Dedifferentiated amniotic fluid mesenchymal stem cell (primary cell): ENCODE measurements around the gene PKD1.

ENCODE experiments used
- DNase-seq: peaks from one replicate; pipeline ENCODE4 v3.0.0-alpha.2; 2016; ENCODE audit errors: extremely low spot score

Gene PKD1

GRCh38 chr16:2074071-2074470, 61.6 kb downstream of the PKD1 start:
- no peak for DNase-seq

DNA sequence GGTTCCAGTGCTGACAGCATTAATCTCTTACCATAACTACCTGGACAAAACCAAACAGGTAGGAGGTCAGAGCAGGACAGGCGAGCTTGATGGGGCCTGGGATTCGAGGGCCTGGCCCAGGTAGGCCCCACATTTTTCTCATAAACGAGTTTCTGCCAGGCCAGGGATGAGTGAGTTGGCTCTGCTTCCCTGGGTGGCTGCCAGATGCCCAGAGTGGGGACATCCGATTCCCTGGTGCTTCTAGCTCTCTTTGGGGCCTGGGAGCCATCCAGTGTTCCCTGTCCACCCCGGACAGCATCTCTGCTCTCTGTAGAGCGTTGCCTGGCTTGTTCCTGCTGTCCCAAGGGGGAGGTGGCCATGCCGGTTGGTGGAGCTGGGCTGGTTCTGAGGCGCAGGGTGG, 62.8 kb downstream of the PKD1 start:
- DNase-seq: no peak

DNA sequence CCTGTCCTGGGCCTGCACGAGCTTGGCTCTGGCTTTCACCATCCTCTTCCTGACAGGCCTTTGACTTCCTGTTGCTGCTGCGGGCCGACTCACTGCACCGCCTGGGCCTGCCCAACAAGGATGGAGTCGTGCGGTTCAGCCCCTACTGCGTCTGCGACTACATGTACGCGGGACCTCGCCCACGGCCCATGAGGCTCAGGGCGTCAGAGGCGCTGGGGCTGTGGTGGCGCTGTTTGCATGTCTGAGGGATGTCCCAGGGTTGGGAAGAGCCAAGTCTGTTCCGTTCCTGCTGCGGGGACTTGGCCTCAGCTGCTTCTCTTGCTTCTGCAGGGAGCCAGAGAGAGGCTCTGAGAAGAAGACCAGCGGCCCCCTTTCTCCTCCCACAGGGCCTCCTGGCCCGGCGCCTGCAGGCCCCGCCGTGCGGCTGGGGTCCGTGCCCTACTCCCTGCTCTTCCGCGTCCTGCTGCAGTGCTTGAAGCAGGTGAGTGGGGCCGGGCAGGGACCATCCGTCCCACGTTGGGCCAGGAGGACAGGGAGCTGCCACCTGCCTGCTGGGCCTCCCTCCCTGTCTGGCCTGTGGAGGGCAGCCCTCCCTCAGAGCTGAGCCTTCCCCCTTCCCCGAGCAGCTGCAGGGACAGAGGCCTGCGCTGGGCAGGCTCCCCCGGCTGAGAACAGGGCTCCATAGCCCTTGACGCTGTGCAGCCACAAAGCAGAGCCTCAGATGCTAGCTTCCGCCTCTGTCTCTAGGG, 64.1 kb downstream of the PKD1 start:
- no peak for DNase-seq

- DNase-seq: no peak
These were observed 64.9 kb downstream of the PKD1 start for GRCh38 chr16:2070576-2071453.

DNA sequence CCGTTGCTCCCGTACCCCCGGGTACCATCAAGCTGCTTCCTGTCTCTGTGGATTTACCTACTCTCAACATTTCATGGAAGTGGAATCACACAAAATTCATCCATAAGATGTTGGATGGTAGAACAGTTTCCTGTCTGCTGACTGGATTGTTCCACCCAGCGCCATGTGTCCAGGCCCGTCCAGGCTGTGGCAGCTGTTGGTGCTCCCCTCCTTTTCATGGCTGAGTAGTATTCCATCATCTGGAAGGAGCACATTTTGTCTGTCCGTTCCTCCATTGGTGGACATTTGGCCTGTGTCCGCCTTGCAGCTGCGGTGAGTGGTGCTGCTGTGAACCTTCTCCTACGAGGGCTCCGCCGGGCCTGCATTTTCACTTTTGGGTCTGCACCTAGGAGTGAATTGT, 69.6 kb downstream of the PKD1 start:
- no peak for DNase-seq

GRCh38 chr16:2064368-2064945, 71.2 kb downstream of the PKD1 start:
- no peak for DNase-seq

DNA sequence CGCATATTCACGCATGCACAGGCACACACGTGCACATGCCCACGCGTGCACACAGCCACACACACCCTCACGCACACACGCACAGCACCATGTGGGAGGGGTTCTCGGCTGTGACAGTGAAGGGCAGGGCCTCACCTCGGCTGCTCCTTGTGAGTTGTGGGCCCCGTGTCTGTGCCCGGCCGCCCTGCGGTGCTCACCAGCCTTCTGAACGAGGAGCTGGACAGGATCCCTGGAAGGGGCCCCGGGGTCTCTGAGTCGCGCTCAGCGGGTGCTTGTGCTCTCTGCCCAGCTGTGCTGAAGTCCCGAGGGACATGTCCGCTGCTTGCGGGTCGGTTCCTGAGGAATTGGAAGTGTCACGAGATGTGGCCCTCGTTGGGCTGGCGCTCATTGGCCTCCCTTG, 71.8 kb downstream of the PKD1 start:
- no peak for DNase-seq

DNA sequence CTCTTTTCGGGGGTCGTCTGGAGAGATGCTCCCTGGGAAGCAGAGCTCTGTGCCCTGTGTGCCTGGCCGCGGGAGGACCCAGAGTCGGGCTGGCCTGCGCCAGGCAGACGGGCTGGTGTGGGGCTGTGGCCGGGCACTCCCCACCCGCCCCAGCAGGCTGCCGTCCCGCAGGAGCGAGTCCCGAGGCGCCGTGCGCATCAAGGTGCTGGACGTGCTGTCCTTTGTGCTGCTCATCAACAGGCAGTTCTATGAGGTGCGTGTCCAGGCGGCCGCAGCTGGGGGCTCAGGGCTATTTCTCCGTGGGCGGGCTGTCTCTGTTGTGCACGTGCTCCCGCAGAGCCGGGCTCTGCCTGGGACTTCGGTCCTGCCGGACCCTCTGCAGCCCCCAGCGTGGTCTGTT, 72.9 kb downstream of the PKD1 start:
- DNase-seq: no peak

- no peak for DNase-seq
These were observed 74.2 kb downstream of the PKD1 start for GRCh38 chr16:2061526-2061925.

DNA sequence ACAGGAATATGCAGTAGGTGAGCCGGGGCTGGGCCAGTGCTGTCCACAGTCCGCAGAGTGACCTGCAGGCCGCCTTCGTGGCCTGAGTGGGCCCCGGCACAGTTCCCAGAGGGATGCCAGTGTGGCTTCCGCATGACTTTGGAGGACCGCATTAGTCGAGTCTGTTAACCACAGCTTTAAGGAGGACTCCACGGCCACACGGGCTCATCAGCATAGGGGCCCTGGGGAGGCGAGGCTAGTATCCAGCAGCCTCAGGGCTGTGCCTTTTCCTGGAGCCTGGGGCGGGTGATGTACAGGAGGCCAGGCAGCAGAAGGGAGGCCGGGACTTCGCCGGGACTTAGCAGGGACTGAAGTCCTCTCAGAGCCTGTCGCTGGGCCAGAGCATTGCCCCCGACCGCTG, 74.7 kb downstream of the PKD1 start:
- no peak for DNase-seq

GRCh38 chr16:2060346-2060745, 75.4 kb downstream of the PKD1 start:
- no peak for DNase-seq

DNA sequence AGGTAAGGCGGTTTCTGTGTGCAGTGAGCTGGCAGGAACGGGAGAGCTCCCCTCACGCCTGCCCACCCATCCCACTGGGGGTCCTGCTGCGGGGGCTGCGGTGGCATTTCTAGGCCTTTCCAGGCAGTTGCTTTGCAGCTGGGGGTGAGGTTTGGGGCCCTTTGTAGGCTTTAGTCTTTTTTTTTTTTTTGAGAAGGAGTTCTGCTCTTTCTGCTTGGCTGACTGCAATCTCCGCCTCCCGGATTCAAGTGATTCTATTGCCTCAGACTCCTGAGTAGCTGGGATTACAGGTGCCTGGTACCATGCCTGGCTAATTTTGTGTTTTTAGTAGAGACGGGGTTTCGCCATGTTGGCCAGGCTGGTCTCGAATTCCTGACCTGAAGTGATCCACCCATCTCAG, 76.8 kb downstream of the PKD1 start:
- no peak for DNase-seq

- DNase-seq: no peak
These were observed 77.3 kb downstream of the PKD1 start for GRCh38 chr16:2058420-2058819.

DNA sequence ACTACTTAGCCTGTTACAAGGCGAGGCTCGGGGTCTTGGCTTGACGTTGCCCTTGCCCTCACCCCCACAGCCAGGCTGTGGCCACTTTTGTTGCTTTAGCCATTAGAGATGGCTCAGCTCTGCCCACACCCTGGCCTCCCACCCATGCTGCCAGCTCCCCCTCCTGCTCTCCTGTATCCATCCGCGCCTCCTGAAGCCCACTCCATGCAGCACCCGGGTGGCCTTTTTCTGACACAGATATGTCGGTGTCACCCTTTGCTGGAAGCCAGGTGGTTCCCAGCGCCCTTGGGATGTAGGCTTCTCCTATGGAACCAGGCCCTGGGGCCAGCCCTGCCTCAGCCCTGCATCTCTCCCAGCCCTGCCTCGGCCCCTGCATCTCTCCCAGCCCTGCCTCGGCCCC, 78.3 kb downstream of the PKD1 start:
- no peak for DNase-seq

- DNase-seq: no peak
These were observed 78.9 kb downstream of the PKD1 start for GRCh38 chr16:2056681-2057407.

GRCh38 chr16:2056077-2056476, 79.6 kb downstream of the PKD1 start:
- DNase-seq: no peak

GRCh38 chr16:2054543-2055245, 81.0 kb downstream of the PKD1 start:
- no peak for DNase-seq

DNA sequence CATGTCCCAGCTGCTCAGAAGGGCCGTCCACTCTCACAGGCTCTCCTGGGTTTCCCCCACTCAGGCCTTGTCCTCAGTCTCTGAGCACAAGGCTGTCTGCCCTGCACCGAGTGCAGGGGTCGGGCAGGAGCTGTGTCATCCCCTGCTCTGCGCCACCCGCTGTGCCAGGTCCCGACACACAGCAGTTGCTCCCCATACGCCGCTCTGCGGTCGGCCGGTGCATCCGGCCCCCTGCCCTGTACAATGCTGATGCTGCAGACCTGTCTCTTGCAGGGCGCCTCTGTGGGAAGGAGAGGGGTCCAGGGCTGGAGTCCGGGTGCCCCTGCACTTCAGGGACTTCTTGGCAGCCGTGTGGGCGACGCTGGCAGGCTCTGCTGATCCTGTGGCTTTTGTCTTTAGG, 81.8 kb downstream of the PKD1 start:
- no peak for DNase-seq

- DNase-seq: no peak
These were observed 82.5 kb downstream of the PKD1 start for GRCh38 chr16:2053211-2053610.

DNA sequence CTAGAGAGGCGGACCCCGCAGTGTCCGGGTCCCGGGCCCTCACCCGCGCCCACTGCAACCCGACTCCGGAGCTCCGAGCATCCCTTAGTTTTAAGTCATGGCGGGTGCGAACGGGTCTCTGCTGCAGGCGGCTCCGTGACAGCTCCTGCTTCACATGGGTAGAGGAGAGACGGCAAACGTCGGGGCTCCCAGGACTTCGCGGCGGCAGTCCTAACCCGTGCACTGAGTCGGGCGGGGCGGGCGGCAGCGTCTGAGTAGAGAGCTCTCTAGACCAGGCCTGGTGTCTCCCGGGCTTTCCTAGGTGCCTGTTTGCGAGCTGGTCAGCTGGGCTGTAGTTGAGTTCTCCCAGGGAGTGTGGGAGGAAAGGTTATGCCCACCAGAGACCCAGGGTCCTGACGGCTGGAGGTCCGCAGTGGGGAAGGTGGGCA, 87.6 kb downstream of the PKD1 start:
- DNase-seq: no peak

DNA sequence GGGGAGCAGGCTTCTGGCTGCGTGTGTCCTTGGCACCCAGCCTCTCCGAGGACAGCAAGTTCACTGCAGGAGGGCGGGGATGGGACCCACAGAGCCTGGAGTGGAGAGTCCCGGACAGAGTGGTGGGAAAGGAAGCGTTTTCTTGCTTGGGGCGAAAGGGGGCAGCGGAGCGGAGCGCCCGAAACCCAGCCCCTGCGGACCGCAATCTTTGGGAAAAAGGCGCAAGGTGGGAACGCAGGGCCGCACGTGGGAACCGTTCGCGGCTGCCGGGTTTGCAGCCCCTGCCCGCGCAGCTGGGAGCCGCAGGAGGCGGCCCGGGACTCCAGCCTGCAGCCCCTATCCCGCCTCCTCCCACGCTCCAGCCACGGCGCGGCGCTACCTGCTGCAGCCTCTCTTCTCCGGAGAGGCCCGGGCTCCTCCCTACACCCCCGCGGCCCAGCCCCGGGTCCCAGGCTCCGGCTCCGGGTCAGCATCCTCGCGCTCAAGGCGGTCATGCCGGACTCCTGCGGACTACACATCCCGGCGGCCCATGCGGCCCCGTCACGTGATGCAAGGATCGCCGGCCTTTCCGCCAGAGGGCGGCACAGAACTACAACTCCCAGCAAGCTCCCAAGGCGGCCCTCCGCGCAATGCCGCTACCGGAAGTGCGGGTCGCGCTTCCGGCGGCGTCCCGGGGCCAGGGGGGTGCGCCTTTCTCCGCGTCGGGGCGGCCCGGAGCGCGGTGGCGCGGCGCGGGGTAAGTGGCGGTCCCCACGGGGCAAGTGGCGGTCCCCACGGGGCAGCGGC, 88.2 kb downstream of the PKD1 start, which contains the start of the genes NTHL1 and TSC2:
Gene NTHL1 (minus strand): TSS at position 505 of the 786 bp plus-strand sequence. CDS start 11 bp downstream, at position 494.
Gene TSC2 (plus strand): TSS at position 656 of the 786 bp plus-strand sequence. CDS start 631 bp downstream, outside the sequence.
- peak; percentile 94 for DNase-seq
